ENCODE data around the gene CUL1. TPM values are rescaled to one million over a fixed set of nuclear protein-coding genes. Genes with fewer than 3 reads are reported as not detected.

CUL1 gene
- total RNA-seq, 1 experiment from 2014 or later = 53.1 TPM

DNA sequence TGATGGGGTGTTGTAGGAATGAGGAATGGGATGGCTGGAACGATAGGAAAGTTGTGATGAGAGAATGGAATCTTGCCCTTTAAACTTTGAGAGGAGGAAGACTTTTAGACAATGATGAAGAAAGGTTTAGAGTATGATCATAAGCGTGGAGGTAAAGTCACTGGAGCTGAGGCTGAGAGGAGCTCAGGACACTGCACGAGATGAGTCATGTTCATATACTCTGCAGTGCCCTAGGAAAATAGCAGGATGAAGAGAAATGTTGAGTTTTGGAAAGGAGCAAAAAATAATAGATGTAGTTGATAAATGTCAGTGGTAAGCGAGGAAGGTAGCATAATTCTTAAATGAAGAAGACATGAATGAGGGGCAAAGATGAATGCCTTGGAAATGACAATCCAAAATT, 28.3 kb upstream of the CUL1 start:
- POLR2A ChIA-PET = no interaction called here
- Histone ChIP-seq H3K27ac (ENCODE audit: low read depth, low read length) (no peak overlapping the region), H3K4me1 (ENCODE audit: control insufficient read depth in 1 of 2, insufficient read depth in 2 of 2, low read length in 2 of 2) (no peaks in the 10 kb centered on the region), H3K4me3 (replicated peaks in 1 of 2; ENCODE audit: low read depth in 1 of 2, low read length in 2 of 2) (no peak overlapping the region), H4K20me1 (ENCODE audit: insufficient read depth) (no peaks in the 10 kb centered on the region), H3K36me3 (ENCODE audit: control insufficient read depth in 1 of 2, insufficient read depth in 2 of 2, low read length in 2 of 2) (no peaks in the 10 kb centered on the region), H3K9me3 (ENCODE audit: control insufficient read depth in 1 of 2, insufficient read depth in 1 of 2, low read depth in 1 of 2, low read length in 2 of 2) (no peaks in the 10 kb centered on the region; a peak in 1 of 4 replicates), H3K9me2 (ENCODE audit: insufficient read depth) (no peaks in the 10 kb centered on the region), H2AFZ (ENCODE audit: low read depth, low read length, poor library complexity, severe bottlenecking) (no peak overlapping the region), H3K9ac (ENCODE audit: low read length) (no peak overlapping the region), H3K79me2 (ENCODE audit: insufficient read depth, low read length) (no peaks in the 10 kb centered on the region), H3K4me2 (ENCODE audit: low read length) (no peak overlapping the region), H3K27me3 (ENCODE audit: insufficient read depth, low read length) (no peaks in the 10 kb centered on the region)
- CTCF ChIA-PET = no interaction called here
- no peak for TF ChIP-seq SRF (IDR thresholded peaks at IDR 0.05; ENCODE audit: low read depth)
- TF ChIP-seq, protein P1, sequence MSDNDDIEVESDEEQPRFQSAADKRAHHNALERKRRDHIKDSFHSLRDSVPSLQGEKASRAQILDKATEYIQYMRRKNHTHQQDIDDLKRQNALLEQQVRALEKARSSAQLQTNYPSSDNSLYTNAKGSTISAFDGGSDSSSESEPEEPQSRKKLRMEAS (IDR thresholded peaks at IDR 0.05) = no peak
- TF ChIP-seq, protein P2, sequence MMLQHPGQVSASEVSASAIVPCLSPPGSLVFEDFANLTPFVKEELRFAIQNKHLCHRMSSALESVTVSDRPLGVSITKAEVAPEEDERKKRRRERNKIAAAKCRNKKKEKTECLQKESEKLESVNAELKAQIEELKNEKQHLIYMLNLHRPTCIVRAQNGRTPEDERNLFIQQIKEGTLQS (IDR thresholded peaks at IDR 0.05) = no peak
- no peak for TF ChIP-seq SIN3A (IDR thresholded peaks at IDR 0.05; ENCODE audit: low read depth)
- TF ChIP-seq ZFX (IDR thresholded peaks at IDR 0.05) = no peak
- TF ChIP-seq ZNF274 (IDR thresholded peaks at IDR 0.05; ENCODE audit: low read depth, low read length) = no peak
- no peak for TF ChIP-seq FOSL1 (IDR thresholded peaks at IDR 0.05; ENCODE audit: low read depth)
- no peak for TF ChIP-seq EZH2phosphoT487 (IDR thresholded peaks at IDR 0.05; ENCODE audit: borderline replicate concordance)
- TF ChIP-seq CEBPB (IDR thresholded peaks at IDR 0.05; ENCODE audit: low read depth) = no peak
- TF ChIP-seq, protein P3, sequence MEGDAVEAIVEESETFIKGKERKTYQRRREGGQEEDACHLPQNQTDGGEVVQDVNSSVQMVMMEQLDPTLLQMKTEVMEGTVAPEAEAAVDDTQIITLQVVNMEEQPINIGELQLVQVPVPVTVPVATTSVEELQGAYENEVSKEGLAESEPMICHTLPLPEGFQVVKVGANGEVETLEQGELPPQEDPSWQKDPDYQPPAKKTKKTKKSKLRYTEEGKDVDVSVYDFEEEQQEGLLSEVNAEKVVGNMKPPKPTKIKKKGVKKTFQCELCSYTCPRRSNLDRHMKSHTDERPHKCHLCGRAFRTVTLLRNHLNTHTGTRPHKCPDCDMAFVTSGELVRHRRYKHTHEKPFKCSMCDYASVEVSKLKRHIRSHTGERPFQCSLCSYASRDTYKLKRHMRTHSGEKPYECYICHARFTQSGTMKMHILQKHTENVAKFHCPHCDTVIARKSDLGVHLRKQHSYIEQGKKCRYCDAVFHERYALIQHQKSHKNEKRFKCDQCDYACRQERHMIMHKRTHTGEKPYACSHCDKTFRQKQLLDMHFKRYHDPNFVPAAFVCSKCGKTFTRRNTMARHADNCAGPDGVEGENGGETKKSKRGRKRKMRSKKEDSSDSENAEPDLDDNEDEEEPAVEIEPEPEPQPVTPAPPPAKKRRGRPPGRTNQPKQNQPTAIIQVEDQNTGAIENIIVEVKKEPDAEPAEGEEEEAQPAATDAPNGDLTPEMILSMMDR (IDR thresholded peaks at IDR 0.05 in 2 of 3, conservative IDR thresholded peaks at IDR 0.05 in 1 of 3; ENCODE audit: borderline replicate concordance in 1 of 3, insufficient read depth in 1 of 3, low read depth in 2 of 3, low read length in 2 of 3) = no peak
- no peak for TF ChIP-seq EGR1 (IDR thresholded peaks at IDR 0.05; ENCODE audit: low read depth)
- TF ChIP-seq ELF1 (IDR thresholded peaks at IDR 0.05; ENCODE audit: borderline replicate concordance, low read depth) = no peak
- no peak for TF ChIP-seq TCF7L2 (IDR thresholded peaks at IDR 0.05; ENCODE audit: borderline replicate concordance, extremely low read depth, insufficient read depth, insufficient read length)
- intact Hi-C loops (cut with micrococcal nuclease) = no loop called here
- RAD21 ChIA-PET (ENCODE audit: low non-redundant PET in 1 of 2, low total read pairs in 2 of 2, uncharacterized antibody in 2 of 2, unreplicated experiment in 2 of 2) = no interaction called here
- ATAC-seq (no peak), DNase-seq (ENCODE audit: low read depth, low spot score) (no peak)
- BruUV-seq (replicated peaks) = no TSS peak

Measured in HCT116 (cell line).